Measurements from ENCODE around the gene TYW1. TPM values are rescaled to one million over a fixed set of nuclear protein-coding genes. Genes with fewer than 3 reads are reported as not detected.

Gene TYW1
- total and polyA plus RNA-seq, 2 of the 8 experiments (the other 6 are each of a cell fraction or from before 2014, with no cell fraction given) = 8.8 to 16.2 TPM

GRCh38 chr7:66957595-66958290 lies 38.9 kb upstream of the TYW1 start:
- Histone ChIP-seq H2BK5ac (ENCODE audit: low read depth, low read length) (no peak overlapping the region), H3K9ac (replicated peaks in 1 of 4; ENCODE audit: extremely low read depth in 1 of 4, low read depth in 3 of 4, low read length in 3 of 4) (no peak overlapping the region), H3K9me3 (ENCODE audit: insufficient read depth in 2 of 2, low read depth in 1 of 2, low read length in 1 of 2) (no peaks in the 10 kb centered on the region), H3K18ac (ENCODE audit: extremely low read depth, low read length) (no peak overlapping the region), H3K14ac (ENCODE audit: insufficient read length) (no peak overlapping the region), H3K36me3 (ENCODE audit: control insufficient read depth in 2 of 4, insufficient read depth in 4 of 4, low read length in 3 of 4) (peaks cover 8 to 36% (median 23%) of the 10 kb centered on the region in 4 experiments), H3K27me3 (replicated peaks in 1 of 4; ENCODE audit: control insufficient read depth in 3 of 4, extremely low read depth in 1 of 4, insufficient read depth in 3 of 4, low read length in 3 of 4) (no peaks in the 10 kb centered on the region), H3K4me1 (replicated peaks in 1 of 4; ENCODE audit: control insufficient read depth in 3 of 4, insufficient read depth in 4 of 4, low read length in 3 of 4) (no peaks in the 10 kb centered on the region), H4K5ac (ENCODE audit: insufficient read length, low read depth, low read length) (no peak overlapping the region), H3K4ac (replicated peaks; ENCODE audit: insufficient read length, low read depth, low read length) (no peak overlapping the region), H3K79me1 (ENCODE audit: low read depth, low read length) (no peaks in the 10 kb centered on the region), H3K79me2 (ENCODE audit: control insufficient read depth in 1 of 2, insufficient read depth in 2 of 2, low read length in 2 of 2) (no peaks in the 10 kb centered on the region), H2BK120ac (replicated peaks; ENCODE audit: low read depth, low read length) (no peak overlapping the region), H3K4me2 (ENCODE audit: insufficient read depth in 1 of 2, low read depth in 2 of 2, low read length in 2 of 2) (no peak overlapping the region), H4K8ac (ENCODE audit: extremely low read depth, insufficient read depth, low read length) (0 out of 2 replicates have a peak overlapping the region, but pooled peaks have one; percentile 14), H2BK12ac (ENCODE audit: low read depth, low read length) (no peak overlapping the region), H4K91ac (replicated peaks; ENCODE audit: insufficient read length, low read length) (no peak overlapping the region), H3K23ac (ENCODE audit: insufficient read length) (no peak overlapping the region), H3K4me3 (ENCODE audit: extremely low read depth in 1 of 4, insufficient read depth in 2 of 4, low read depth in 3 of 4, low read length in 4 of 4) (no peak overlapping the region), H2AK5ac (ENCODE audit: low read depth, low read length) (no peak overlapping the region), H4K20me1 (replicated peaks in 1 of 2; ENCODE audit: control insufficient read depth in 1 of 2, insufficient read depth in 2 of 2, low read length in 2 of 2) (peaks cover 0 to 5% of the 10 kb centered on the region in 2 experiments), H3K56ac (replicated peaks; ENCODE audit: insufficient read length, low read depth, low read length) (no peak overlapping the region), H2AFZ (ENCODE audit: low read length) (no peak overlapping the region), H2BK15ac (ENCODE audit: low read length) (no peak overlapping the region), H2BK20ac (ENCODE audit: low read length) (no peak overlapping the region), H3K23me2 (ENCODE audit: low read depth, low read length) (no peaks in the 10 kb centered on the region), H3K27ac (ENCODE audit: low read depth, low read length) (no peak overlapping the region)
- TF ChIP-seq RFX5 (IDR thresholded peaks at IDR 0.05; ENCODE audit: borderline replicate concordance, low read depth, low read length) (no peak), KDM5A (IDR thresholded peaks at IDR 0.05; ENCODE audit: low read length) (no peak), FOSL1 (IDR thresholded peaks at IDR 0.05; ENCODE audit: insufficient read depth, low read depth, low read length) (no peak), NRF1 (IDR thresholded peaks at IDR 0.05; ENCODE audit: low read depth, low read length) (no peak), YY1 (IDR thresholded peaks at IDR 0.05; ENCODE audit: low read depth, low read length) (no peak), TEAD4 (IDR thresholded peaks at IDR 0.05; ENCODE audit: low read depth, low read length) (no peak), ASH2L (IDR thresholded peaks at IDR 0.05; ENCODE audit: low read length) (no peak)
- CTCF ChIA-PET (ENCODE audit: partially characterized antibody) = interaction anchor here (0.6 to 1.3 kb wide), 6 partner anchors 9 to 83 kb away, joined by 3 to 5 read pairs (median 4); no protein-coding TSS in a partner anchor
- DNase-seq (ENCODE audit: low read depth in 1 of 2, low spot score in 2 of 2) = no peak
- WGBS, 2 experiments (ENCODE audit: extremely low coverage in 1 of 2, insufficient coverage in 1 of 2, insufficient read length in 1 of 2, insufficient replicate concordance in 2 of 2, low coverage in 1 of 2, low lambda C conversion rate in 2 of 2, missing lambda C conversion rate in 1 of 2) = 88% methylated on average over 13 of the region's 13 CpGs; no CpG with 5 or more reads in 1 of the 2 experiments
- POLR2A ChIA-PET (ENCODE audit: partially characterized antibody) = interaction anchor here (1.1 kb wide), 1 partner anchor 10 kb away, joined by 3 read pairs; no protein-coding TSS in a partner anchor
- FAIRE-seq = no peak

Measured in H1 (cell line).